Brain microvascular endothelial cell (primary cell): ENCODE measurements around the gene MXRA8.

Experiments used
- DNase-seq: peaks from one replicate; pipeline ENCODE4 v3.0.0-alpha.2; 2020
- H3K27ac ChIP-seq: fragments of 250-450 bp; sonication (Bioruptor Pico); 2 replicates; pipeline ENCODE4 v1.5.1; 2020; ENCODE audit warnings: mild to moderate bottlenecking, moderate library complexity
- H3K27me3 ChIP-seq: fragments of 250-450 bp; sonication (Bioruptor Pico); replicated peaks from 2 replicates; pipeline ENCODE4 v1.5.1; 2020; ENCODE audit warnings: mild to moderate bottlenecking
- H3K36me3 ChIP-seq: fragments of 250-450 bp; sonication (Bioruptor Pico); replicated peaks from 2 replicates; pipeline ENCODE4 v1.5.1; 2020; ENCODE audit warnings: mild to moderate bottlenecking
- H3K4me3 ChIP-seq: 2 replicates; pipeline ENCODE4 v1.5.1; 2011; ENCODE audit warnings: low read depth, mild to moderate bottlenecking, control low read depth, low read length, moderate library complexity
- in situ Hi-C: cut with HindIII; loops from 2 replicates; pipeline ENCODE4 v1.10.0; 2017; ENCODE audit warnings: low sequenced_read_pairs, low pct_ligation_motif_present
- TF ChIP-seq, protein P1 (sequence below): IDR thresholded peaks from 2 replicates; pipeline ENCODE4 v1.5.1; 2011; ENCODE audit warnings: low read depth, mild to moderate bottlenecking, moderate library complexity, low read length, control low read depth, inconsistent platforms; ENCODE audit errors: missing control alignments

Gene MXRA8

GRCh38 chr1:1376551-1377226 lies 18.3 kb upstream of the MXRA8 start:
- no peak overlapping the region for H3K27ac ChIP-seq

DNA sequence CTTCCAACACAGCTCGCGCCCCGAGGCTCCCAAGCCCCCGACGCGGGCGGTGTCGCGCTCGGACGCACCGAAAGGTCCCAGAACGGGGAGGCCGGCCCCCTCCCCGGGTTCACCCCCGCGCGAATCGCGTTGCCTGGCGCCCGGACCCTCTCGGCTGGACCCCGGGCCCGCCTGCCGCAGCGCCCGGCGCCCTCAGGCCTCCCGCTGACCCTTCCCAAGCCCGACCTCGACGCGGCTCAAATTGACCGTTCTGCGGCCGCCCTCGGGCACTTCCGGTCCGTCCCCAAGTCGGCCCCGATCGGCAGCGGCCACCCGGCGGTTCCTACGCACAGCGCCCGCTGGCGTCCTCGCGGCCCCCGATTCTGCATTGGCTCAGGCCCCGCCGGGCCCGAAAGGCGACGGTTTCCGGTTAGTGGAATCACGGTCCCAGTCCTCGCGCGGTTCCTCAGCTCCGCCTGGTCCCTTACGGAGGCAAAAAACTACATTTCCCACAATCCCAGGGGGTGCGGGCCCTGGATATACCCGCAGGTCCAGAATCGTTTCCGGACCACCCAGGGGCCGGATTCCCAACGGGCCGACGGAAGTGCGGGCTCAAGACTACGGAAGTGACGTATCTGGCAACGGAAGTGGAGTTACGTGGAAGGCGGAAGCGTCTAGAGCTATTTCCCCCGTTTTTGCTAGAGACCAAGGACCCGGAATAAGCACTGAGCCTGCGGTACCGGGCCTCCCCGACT lies 16.7 kb upstream of the MXRA8 start, which contains the start of gene AURKAIP1:
Gene AURKAIP1, minus strand, starts transcription at position 279 of the 734 bp plus-strand sequence. CDS start 451 bp downstream, outside the sequence.
- Histone ChIP-seq H3K27me3 (no peaks in the 10 kb centered on the region), H3K4me3 (peak within 1 kb of the TSS; percentile 89), H3K36me3 (peaks cover 11% of the 10 kb centered on the region), H3K27ac (peak within 1 kb of the TSS; percentile 89)
- peak; percentile 100 for DNase-seq
- TF ChIP-seq, protein P1, sequence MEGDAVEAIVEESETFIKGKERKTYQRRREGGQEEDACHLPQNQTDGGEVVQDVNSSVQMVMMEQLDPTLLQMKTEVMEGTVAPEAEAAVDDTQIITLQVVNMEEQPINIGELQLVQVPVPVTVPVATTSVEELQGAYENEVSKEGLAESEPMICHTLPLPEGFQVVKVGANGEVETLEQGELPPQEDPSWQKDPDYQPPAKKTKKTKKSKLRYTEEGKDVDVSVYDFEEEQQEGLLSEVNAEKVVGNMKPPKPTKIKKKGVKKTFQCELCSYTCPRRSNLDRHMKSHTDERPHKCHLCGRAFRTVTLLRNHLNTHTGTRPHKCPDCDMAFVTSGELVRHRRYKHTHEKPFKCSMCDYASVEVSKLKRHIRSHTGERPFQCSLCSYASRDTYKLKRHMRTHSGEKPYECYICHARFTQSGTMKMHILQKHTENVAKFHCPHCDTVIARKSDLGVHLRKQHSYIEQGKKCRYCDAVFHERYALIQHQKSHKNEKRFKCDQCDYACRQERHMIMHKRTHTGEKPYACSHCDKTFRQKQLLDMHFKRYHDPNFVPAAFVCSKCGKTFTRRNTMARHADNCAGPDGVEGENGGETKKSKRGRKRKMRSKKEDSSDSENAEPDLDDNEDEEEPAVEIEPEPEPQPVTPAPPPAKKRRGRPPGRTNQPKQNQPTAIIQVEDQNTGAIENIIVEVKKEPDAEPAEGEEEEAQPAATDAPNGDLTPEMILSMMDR: peak; percentile 34
- in situ Hi-C loops: no loop called here

More at GRCh38 chr1:1376551-1377226, 18.3 kb upstream of the MXRA8 start:
- TF ChIP-seq, protein P1: no peak
- H3K36me3 ChIP-seq: peaks cover 13% of the 10 kb centered on the region
- no peaks in the 10 kb centered on the region for H3K27me3 ChIP-seq
- H3K4me3 ChIP-seq: no peak overlapping the region
- DNase-seq: no peak
- in situ Hi-C loops: no loop called here

GRCh38 chr1:1374589-1374928 lies 16.2 kb upstream of the MXRA8 start:
- DNase-seq: no peak
- TF ChIP-seq, protein P1: no peak
- Histone ChIP-seq H3K27ac (peak overlapping the region; percentile 89), H3K36me3 (peaks cover 11% of the 10 kb centered on the region), H3K4me3 (peak overlapping the region; percentile 89), H3K27me3 (no peaks in the 10 kb centered on the region)
- in situ Hi-C loops: no loop called here

- in situ Hi-C loops: no loop called here
- DNase-seq: no peak
- Histone ChIP-seq H3K27me3 (no peaks in the 10 kb centered on the region), H3K27ac (peak overlapping the region; percentile 89), H3K4me3 (peak overlapping the region; percentile 89), H3K36me3 (peaks cover 11% of the 10 kb centered on the region)
- TF ChIP-seq, protein P1: no peak
Observed at GRCh38 chr1:1373815-1374588, 15.6 kb upstream of the MXRA8 start.

DNA sequence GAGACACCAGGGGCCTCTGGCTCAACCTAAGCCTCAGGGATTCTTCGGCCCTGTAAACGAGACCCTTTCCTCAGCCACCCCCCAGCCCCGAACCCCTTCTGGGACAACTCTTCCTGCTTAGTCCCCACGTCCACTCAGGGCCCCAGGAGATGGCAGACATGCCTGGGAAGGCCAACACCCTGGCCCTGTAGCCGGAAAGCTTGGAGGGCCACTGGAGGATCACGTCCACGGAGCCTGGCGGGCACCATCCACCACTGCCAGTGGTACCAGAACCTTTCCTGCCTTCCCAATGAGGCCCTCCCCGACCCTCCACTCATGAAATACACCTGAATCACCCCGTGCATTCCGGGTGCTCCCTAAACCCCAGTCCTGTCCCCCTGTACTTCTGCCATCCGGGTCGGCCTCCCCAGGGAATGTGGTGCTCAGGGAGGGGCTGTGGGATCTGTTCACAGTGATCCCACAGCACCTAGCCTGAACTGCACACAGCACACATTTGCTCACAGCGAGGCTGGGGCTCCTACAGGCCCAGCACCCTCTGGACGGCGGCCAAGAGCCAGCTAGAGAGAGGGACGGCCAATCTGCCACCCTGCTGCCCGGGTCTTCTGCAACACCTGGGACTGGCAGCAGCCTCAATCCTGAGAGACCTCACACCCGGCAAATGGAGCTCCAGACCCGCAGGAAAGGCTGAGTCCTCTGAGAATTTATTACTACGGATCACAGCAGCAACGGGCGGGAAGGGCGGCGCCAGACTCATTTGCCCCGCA lies 14.9 kb upstream of the MXRA8 start:
- Histone ChIP-seq H3K27ac (no peak overlapping the region), H3K4me3 (no peak overlapping the region), H3K27me3 (no peaks in the 10 kb centered on the region), H3K36me3 (peaks cover 11% of the 10 kb centered on the region)
- TF ChIP-seq, protein P1: no peak
- no peak for DNase-seq
- in situ Hi-C loops: no loop called here
